Astrocyte of the hippocampus (primary cell): Measurements from ENCODE around the gene CUEDC1.

ENCODE experiments used
- DNase-seq: peaks from one replicate; pipeline ENCODE4 v3.0.0; 2011; ENCODE audit warnings: low read depth, low spot score

CUEDC1 gene

DNA sequence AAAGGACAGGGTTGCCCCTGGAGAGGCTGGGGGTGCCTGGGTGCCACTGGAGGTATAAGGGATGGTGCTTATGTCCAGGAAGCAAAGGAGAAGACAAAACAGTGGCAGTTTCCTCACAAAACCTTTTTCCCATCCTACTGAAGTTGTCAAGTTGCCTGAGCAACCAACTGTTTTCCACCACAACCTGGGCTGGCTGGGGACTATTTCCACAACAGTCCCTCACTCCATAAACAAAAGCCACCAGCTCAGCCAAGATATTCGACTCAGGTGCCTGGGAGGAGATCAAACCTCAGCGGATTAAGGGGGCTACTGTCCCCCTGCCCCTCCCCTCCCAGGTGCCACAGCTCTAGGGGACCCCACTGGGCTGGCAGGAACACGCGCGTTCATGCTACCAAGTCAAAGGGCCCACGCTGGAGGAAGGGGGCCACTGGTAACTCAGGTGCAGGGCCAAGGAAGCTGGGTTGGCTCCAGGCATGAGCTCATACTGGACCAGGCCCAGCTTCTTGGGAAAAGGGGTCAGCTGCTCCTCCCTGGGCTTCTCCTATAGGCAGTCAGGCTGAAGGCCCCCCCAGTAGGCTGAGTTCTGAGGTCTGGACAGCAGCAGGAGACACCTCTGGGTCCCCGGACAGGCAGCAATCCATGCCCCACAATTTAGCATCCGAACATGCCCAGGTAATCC, 59.7 kb downstream of the CUEDC1 start:
- peak; percentile 72 for DNase-seq

GRCh38 chr17:57894848-57895247, 60.4 kb downstream of the CUEDC1 start:
- DNase-seq, result no peak

DNA sequence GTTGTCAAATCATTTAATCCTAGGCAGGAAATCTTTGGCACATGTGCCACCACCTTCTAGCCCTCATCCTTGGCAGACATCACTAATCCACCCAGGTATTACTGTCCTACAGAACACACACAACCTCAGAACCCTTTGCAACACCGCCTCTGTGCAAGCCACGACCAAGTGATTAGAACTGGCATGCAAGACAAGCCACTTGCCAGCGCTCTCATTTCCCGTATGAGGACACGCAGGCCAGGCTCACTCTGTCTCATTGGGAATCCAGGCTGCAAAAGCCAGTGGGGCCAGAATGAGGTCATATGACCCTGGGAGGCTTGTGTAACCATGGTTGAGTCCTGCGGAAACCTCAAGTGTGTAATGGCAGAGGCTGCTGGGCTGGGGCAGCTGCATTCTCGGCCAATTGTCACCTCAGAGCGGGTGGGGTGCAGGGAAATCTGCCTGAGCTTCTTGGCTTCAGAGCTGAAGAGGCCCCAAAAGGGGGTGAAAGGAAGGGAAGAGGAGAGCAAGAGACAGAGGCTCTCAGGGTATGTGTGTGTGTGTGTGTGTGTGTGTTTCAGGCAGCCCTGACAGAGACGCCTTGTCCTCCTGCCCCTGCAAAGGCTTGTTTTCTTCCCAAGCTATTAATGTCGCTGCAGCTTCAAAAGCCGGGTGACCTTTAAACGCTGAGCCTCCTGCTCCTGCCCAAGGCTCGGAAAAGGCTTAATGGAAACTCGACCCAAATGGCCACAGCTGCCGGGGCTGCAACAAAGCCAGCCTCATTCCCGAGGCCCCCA, 62.2 kb downstream of the CUEDC1 start:
- DNase-seq, result peak; percentile 97

GRCh38 chr17:57892146-57892819, 62.9 kb downstream of the CUEDC1 start:
- peak; percentile 96 for DNase-seq

DNA sequence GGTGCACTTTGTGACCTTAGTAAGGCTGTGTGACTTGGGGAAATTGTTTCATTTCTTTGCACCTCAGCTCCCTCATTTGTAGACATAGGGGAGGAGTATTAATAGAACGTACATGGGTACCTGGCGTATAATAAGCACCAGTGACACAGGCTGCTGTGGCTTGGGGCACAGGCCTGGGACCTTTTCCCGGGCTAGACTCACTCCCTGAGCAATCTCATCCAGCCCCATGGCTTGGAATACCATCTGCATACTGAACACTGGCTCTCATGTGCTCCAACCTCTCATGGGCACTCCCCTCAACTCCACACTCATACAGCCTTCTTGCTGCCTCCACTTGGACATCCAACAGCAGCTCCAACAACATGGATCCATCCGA, 64.4 kb downstream of the CUEDC1 start:
- no peak for DNase-seq

- peak; percentile 96 for DNase-seq
Measured at GRCh38 chr17:57889892-57890856, 65.0 kb downstream of the CUEDC1 start.

GRCh38 chr17:57889252-57889651, 66.0 kb downstream of the CUEDC1 start:
- no peak for DNase-seq

GRCh38 chr17:57888311-57889216, 66.6 kb downstream of the CUEDC1 start:
- no peak for DNase-seq

GRCh38 chr17:57887161-57887560, 68.1 kb downstream of the CUEDC1 start:
- DNase-seq, result no peak

DNA sequence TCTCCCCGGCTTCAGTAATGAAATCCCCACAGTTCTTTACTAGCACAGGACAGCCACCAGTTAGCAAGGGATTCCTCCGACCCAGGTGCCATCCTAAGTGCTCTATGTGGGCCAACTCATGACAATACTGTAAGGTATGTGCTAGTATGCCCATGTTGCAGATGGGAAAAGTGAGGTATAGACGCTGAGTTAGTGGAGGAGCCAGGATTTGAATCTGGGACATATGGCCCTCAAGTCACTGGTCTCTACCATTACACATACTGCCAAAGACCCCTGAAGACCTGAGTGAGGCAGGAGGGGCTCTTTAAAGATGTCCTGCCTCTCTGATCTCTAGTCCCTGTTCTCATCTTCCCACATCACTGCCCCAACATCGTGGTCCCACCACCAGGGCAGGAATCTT, 69.2 kb downstream of the CUEDC1 start:
- DNase-seq, result no peak

GRCh38 chr17:57885148-57885915, 69.9 kb downstream of the CUEDC1 start:
- DNase-seq, result no peak

GRCh38 chr17:57881783-57882351, 73.3 kb downstream of the CUEDC1 start:
- DNase-seq, result no peak

DNA sequence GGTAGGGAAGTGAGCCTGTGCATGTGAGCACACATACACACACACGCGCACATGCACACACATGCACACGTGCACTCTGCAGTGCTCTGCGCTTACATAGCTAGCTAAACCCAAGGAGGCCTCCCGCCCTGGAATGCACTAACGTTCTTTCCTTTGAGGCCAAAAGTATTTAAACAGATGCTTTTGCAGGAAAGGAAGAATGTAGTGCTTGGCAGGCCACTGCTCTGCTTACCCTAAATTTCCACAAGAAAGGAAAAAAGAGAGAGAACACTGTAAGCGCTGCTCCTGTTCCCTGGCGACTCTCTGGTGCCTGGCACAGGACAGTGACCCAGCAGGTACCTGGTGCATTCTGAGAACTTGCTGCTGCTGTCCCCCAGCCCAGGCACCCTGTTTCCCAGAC, 74.1 kb downstream of the CUEDC1 start:
- DNase-seq, result peak; percentile 93

DNA sequence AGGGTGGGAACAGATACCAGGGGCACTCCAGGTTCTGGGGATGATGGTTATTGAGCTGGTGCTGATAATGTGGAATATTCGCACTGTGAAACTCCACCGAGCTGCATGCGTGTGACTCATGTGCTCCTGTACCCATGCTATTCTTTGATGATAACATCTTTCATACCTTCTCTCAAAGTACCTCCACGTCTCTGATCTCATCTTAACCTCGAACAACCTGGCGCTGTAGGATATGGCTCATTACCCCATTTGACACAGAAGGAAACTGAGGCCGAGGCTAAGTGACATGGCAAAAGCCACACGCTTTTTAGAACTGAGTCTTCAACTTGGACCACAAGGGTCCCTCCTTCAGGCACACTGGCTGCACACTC, 75.1 kb downstream of the CUEDC1 start:
- DNase-seq, result no peak

- no peak for DNase-seq
Measured at GRCh38 chr17:57879437-57880085, 75.7 kb downstream of the CUEDC1 start.

GRCh38 chr17:57877803-57878377, 77.3 kb downstream of the CUEDC1 start:
- no peak for DNase-seq

GRCh38 chr17:57876866-57877237, 78.4 kb downstream of the CUEDC1 start:
- DNase-seq, result no peak

DNA sequence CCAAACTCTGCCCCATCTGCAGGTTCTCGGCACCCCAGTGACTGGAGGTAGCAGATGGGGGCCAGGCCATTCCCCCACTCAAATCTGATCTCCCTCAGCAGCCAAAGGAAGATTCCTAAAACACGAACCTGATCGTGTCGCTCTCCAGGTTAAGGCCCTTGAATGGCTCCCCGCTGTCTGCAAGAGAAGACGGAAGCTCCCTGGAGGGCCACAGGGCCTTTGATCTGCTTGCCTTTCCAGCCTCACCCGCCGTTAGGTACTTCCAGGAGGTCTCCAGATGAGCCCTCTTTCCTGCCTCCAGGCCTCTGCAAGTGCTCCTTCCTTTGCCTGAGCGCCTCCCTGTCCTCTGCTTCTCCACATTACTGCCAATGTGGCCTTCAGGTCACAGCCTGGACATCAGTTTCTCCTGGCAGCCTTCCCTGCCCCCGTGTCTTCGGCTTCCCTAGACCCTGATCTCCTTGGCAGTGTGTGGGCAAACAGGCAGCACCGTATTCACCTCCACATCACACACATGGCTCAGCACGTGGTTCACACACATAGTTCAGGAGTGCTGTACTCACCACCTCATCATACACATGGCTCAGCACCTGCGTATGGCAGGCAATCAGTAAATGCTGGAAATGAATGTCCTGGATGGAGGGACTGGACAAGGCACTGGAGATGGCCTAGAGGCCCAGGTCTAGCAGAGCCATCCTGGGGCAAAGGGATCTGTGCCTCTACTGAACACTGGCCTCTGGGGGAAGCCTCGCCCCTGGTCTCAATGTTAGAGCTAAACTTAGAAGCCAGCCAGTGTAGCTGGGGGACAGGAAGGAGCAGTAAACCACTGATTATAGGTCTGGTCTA, 79.0 kb downstream of the CUEDC1 start:
- no peak for DNase-seq
